IPS-NIHi11 (cell line): Measurements from ENCODE around the gene SPINDOC.

Experiments
- DNase-seq: peaks from one replicate; pipeline ENCODE4 v3.0.0; 2012; ENCODE audit warnings: mixed read lengths, low spot score

SPINDOC gene

GRCh38 chr11:63832336-63832735, 19.1 kb downstream of the SPINDOC start:
- DNase-seq: no peak

- DNase-seq: no peak
Measured at GRCh38 chr11:63833048-63833447, 19.8 kb downstream of the SPINDOC start.

GRCh38 chr11:63834535-63835157, 21.4 kb downstream of the SPINDOC start:
- DNase-seq: no peak

- DNase-seq: no peak
Measured at GRCh38 chr11:63835158-63835545, 21.9 kb downstream of the SPINDOC start.

- DNase-seq: peak; percentile 80
Measured at GRCh38 chr11:63837027-63837688, 23.9 kb downstream of the SPINDOC start.

- no peak for DNase-seq
Measured at GRCh38 chr11:63837739-63838138, 24.5 kb downstream of the SPINDOC start.

GRCh38 chr11:63838150-63838677, 25.0 kb downstream of the SPINDOC start:
- DNase-seq: no peak

GRCh38 chr11:63838678-63839507, 25.6 kb downstream of the SPINDOC start, which contains the start of gene MARK2:
Gene MARK2, plus strand, starts transcription at chr11:63839110. Its CDS starts 397 bp downstream, at chr11:63839507.
- peak; percentile 96 for DNase-seq

GRCh38 chr11:63839508-63840355, 26.5 kb downstream of the SPINDOC start:
- DNase-seq: no peak

- DNase-seq: no peak
Measured at GRCh38 chr11:63840356-63841060, 27.3 kb downstream of the SPINDOC start.

- DNase-seq: no peak
Measured at GRCh38 chr11:63841554-63841953, 28.3 kb downstream of the SPINDOC start.

- DNase-seq: no peak
Measured at GRCh38 chr11:63843041-63843440, 29.8 kb downstream of the SPINDOC start.

GRCh38 chr11:63844836-63845235, 31.6 kb downstream of the SPINDOC start:
- DNase-seq: no peak

- no peak for DNase-seq
Measured at GRCh38 chr11:63845303-63845702, 32.0 kb downstream of the SPINDOC start.

- DNase-seq: no peak
Measured at GRCh38 chr11:63845911-63846310, 32.7 kb downstream of the SPINDOC start.

GRCh38 chr11:63846897-63847296, 33.6 kb downstream of the SPINDOC start:
- no peak for DNase-seq

GRCh38 chr11:63847363-63847762, 34.1 kb downstream of the SPINDOC start:
- peak; percentile 54 for DNase-seq

GRCh38 chr11:63849691-63850090, 36.4 kb downstream of the SPINDOC start:
- DNase-seq: no peak

- DNase-seq: no peak
Measured at GRCh38 chr11:63850920-63851319, 37.7 kb downstream of the SPINDOC start.

- DNase-seq: no peak
Measured at GRCh38 chr11:63851364-63851763, 38.1 kb downstream of the SPINDOC start.

- DNase-seq: no peak
Measured at GRCh38 chr11:63853476-63853875, 40.2 kb downstream of the SPINDOC start.
